GM21515 (cell line): ENCODE measurements around the gene UMODL1.

Experiments used
- ATAC-seq: cut with Tn5 transposase; IDR thresholded peaks from one replicate; pipeline ENCODE4 v1.9.1; 2021; ENCODE audit not compliant: unreplicated experiment

UMODL1 gene

GRCh38 chr21:42148584-42148983 is 77.5 kb downstream of the UMODL1 start:
- no peak for ATAC-seq

DNA sequence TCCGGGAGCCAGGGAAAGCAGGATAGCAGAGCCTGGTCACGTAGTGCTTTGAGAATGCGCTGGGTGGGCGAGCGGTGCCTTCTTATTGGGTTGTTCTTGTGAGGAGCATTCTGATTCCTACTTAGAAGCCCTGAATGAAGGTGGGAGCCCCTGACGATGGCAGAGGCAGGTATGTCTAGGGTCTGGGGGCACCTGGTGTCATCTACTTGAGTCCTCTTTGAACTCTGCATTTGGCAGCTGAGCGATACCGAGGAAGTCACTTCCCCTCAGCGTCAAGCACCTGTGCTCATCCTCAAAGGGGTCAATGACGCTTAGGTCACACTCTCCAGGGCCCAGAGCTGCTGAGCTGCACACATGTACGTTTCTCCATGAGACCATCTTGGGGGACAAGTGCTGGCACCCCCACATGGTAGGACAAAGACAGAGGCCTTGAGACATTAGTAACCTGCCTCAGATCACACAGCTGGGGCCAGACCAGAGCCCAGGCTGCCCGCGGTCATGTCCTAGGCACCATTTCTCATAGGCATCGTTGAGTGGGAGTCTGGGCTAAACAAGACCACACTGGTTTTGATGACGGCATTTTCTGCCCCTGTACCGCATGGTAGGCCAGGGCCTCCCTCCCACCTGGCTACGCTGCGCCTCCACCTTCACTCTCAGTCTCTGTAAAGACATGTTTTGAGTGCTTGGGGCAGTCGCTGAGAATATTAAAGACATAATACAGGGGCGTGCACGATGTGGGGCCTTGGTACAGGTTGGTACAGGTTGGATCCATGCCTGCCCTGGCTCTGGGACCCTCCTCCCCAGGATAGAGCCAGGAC is 78.7 kb downstream of the UMODL1 start:
- no peak for ATAC-seq

- ATAC-seq: no peak
Measured at GRCh38 chr21:42150474-42151085, 79.5 kb downstream of the UMODL1 start.

GRCh38 chr21:42151148-42151947 is 80.2 kb downstream of the UMODL1 start:
- ATAC-seq: no peak

GRCh38 chr21:42151948-42152220 is 80.8 kb downstream of the UMODL1 start:
- ATAC-seq: no peak

GRCh38 chr21:42153046-42153686 is 82.0 kb downstream of the UMODL1 start:
- no peak for ATAC-seq

DNA sequence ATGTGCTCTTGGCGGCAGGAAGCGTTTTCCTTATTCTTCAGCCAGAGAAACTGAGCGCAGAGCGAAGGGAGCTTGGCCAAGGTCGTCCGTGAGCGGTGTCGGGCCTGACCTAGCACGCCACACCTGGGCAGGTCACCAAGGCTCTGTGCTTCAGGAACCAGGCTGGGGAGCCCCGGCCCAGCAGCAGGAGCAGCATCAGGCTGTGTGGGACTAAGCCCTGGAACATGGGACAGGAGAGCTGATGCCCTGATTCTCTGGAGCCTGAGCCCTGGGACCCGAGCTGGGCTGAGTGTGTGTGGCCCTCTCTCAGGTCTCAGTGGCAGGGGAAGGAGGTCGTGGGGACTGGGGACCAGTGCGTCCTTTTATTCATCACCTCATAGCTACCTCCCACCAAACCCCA is 82.6 kb downstream of the UMODL1 start:
- no peak for ATAC-seq

DNA sequence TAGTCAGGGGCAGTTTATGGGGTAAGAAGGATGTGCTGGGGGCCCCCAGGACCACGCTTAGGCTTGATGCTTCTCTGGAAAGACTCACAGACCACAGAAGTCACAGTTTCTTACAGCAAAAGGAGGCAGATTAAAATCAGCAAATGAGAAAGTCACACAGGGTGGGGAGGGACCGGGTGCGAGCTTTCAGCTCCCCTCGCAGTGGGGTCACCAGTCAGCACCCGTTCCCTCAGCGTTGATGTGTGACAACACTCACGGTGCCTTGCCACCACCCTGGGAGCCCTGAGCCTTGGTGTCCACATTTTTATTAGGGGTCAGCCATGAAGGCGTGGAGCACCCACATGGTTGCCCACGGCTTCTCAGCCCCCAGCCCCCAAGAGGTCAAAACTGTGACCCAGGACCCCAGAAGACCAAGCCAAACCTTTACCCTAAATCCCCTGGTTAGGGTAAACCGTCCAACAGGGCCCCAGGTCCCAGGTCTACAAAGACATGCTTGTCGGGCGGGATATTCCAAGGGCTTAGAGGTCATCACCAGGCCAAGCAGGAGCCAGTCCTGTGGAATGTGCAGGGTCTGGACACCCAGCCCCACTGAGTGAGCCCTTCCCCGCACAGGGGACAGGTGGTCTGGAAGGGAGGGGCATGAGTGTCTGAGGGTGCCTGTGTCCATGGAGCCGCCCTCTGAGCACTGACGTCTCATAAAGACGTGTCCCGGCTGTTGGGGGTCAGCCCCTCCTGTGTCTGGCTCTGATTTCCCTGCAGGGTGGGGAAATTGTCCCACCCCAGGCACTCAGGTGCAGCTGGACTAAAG is 83.3 kb downstream of the UMODL1 start:
- no peak for ATAC-seq

- no peak for ATAC-seq
Measured at GRCh38 chr21:42155045-42155855, 84.1 kb downstream of the UMODL1 start.

GRCh38 chr21:42156690-42157605 is 85.8 kb downstream of the UMODL1 start:
- no peak for ATAC-seq

DNA sequence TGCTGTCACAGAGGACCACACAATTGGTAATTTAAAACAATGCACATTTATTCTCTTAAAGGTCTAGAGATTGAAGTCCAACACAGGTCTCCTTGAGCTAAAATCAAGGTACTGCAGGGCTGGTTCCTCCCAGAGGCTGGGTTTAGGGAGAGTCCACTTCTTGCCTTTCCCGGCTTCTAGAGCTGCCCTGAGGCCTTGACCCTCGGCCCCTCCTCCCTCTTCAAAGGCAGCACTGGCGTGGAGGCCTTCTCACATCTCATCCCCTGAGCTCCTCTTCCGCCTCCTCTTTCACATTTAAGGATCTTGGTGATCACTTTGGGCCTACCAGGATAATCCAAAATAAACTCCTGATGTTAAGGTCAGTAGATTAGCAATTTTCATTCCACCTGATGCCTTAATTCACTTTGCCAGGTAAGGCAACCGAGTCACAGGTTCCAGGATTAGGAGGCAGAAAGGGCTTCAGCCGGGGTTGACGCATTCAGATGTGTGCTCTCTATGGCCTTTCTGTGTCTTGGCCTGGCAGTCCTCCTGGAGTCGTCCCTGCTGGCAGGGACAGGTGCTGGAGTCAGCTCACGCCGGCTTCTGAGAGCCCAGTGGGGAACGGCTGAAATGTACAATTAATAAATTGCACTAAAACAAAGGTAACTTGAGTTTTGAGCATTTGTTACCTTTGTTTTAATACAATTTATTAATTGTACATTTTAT is 86.6 kb downstream of the UMODL1 start:
- ATAC-seq: no peak

DNA sequence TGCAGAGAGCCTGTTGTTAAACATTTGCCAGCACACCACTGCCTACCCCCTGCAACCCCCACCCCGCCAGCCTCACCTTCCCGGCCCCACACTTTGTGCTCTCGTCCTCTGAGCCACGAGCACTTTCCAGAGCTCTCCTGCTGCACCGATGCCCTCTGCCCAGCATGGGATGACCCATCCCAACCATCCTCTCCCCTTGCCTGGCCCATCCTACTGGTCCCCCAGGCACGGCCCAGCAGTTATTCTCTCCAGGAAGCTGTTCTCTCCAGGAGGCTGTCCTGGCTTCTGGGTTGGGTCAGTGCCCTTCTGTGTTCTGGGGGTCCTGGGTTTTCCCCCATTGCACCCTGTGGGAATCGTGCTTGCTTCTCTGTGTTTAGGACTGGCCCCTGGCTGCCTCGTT is 87.7 kb downstream of the UMODL1 start:
- ATAC-seq: no peak

DNA sequence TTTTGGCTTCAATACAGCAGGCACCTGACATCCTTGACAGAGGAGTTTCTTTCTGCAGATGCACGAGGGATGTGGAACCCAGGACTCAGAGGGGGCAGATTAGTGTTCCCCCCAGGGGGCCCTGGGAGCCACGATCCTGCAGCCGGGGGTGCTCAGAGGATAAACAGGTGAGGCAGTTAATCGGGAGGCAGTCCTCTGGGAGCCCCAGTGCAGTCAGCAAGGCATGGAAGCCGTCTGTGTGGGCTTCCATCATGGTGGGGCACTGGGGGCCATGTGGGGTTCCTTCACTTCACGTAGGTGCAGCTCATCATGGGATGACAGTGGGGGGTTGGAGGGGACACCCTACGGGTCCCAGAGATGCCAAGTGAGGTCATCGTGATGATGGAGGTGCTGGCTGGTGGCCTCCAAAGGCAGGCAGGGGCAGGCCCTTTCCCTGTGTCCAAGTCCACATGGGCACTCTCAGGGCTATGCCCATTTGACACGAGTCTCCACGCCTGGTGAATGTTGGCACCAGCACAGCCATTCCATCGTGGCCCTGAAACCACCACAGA is 88.5 kb downstream of the UMODL1 start:
- no peak for ATAC-seq

GRCh38 chr21:42160111-42160721 is 89.1 kb downstream of the UMODL1 start:
- no peak for ATAC-seq

DNA sequence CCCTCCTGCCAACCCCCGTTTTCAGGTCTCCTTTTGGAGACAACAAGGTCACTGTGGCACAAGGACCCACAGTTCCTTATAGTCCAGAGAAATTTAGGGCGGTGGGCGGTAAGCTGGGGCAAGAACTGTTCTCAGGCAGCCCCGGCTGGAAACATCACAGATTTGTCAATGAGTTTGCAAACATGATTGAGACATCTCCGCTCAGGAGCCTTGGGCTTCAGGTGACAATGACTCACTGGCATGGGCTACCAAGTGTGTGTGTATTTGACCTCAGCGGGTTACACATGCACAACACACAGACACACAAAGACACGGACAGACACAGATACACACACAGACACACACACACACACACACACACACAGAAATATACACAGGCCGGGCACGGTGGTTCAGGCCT is 89.6 kb downstream of the UMODL1 start:
- ATAC-seq: no peak

DNA sequence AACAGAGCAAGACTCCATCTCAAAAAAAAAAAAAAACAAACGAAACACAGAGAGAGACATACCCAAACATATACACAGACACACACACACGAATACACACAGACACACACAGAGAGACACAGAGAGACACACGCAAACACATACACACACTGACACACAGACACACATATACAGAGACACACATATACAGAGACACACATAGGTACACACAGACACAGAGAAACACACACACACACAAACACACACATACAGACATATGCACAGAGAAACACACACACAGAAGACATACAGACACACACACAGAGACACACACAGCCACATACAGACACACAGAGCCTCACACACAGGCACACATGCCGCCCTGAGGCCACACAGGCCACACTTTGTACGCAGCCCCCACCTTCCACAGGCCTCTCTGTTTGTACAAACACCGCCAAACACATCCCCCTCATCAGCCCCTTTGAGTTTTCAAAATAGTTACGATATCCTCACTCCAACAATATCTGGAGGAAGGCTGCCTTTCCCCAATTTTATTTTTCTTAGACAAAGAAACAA is 90.4 kb downstream of the UMODL1 start:
- no peak for ATAC-seq

DNA sequence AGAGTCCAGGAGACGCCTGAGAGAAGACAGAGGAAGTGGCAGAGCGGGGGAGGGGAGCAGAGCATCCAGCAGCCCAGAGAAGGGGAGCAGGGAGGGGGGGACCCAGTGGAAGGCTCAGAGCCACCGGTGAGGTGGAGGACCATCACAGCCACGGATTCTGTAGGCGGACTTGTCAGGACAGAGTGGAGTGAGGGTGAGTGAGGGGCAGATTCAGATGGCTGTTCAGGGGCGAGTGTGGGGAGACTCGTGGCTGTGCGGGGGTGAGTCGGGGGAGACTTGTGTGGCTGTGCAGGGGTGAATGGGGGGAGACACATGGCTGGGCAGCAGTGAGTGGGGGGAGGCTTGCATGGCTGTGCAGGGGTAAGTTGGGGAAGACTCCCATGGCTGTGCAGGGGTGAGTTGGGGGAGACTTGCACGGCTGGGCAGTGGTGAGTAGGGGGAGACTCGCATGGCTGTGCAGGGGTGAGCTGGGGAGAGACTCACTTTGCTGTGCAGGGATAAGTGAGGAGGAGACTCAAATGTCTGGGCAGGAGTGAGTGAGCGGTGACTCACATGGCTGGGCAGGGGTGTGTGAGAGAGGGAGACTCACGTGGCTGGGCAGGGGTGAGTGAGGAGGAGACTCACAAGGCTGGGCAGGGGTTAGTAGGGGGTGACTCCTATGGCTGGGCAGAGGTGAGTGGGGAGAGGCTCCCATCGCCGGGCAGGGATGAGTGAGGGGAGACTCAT is 91.0 kb downstream of the UMODL1 start:
- no peak for ATAC-seq
